GM23338 (cell line): ENCODE results near the gene BRD7. TPM values are rescaled to one million over a fixed set of nuclear protein-coding genes. Genes with fewer than 3 reads are reported as not detected.

Experiments
- ATAC-seq: fragments of 200-7000 bp; cut with Tn5 transposase; 3 replicates; pipeline ENCODE4 v1.9.1; 2020
- DNase-seq: peaks from one replicate; pipeline ENCODE4 v3.0.0-alpha.2; 2015; ENCODE audit warnings: low spot score
- H2AFZ ChIP-seq: fragments of 200-600 bp; sonication (generic); 2 replicates; pipeline ENCODE4 v1.8.0; 2016; ENCODE audit warnings: antibody characterized with exemption, mild to moderate bottlenecking, moderate library complexity
- H3F3A ChIP-seq: fragments of 200-600 bp; sonication (generic); replicated peaks from 2 replicates; pipeline ENCODE4 v1.8.0; 2017; ENCODE audit warnings: antibody characterized with exemption, mixed run types, low read depth
- H3K27ac ChIP-seq: fragments of 200-600 bp; sonication (generic); 2 replicates; pipeline ENCODE4 v1.6.1; 2016; ENCODE audit warnings: low read depth
- H3K27me3 ChIP-seq: fragments of 200-600 bp; sonication (generic); 2 replicates; pipeline ENCODE4 v1.8.0; 2016; ENCODE audit warnings: mild to moderate bottlenecking, mixed run types, moderate library complexity; ENCODE audit not compliant: insufficient read depth
- H3K36me3 ChIP-seq: fragments of 200-600 bp; sonication (generic); 2 replicates; pipeline ENCODE4 v1.8.0; 2016; ENCODE audit warnings: mild to moderate bottlenecking; ENCODE audit not compliant: insufficient read depth
- H3K4me1 ChIP-seq: fragments of 200-600 bp; sonication (generic); 2 replicates; pipeline ENCODE4 v1.8.0; 2016; ENCODE audit warnings: mild to moderate bottlenecking, moderate library complexity; ENCODE audit not compliant: insufficient read depth
- H3K4me2 ChIP-seq: fragments of 200-600 bp; sonication (generic); 2 replicates; pipeline ENCODE4 v1.7.1; 2017; ENCODE audit warnings: mixed run types
- H3K4me3 ChIP-seq: fragments of 200-600 bp; sonication (generic); 2 replicates; pipeline ENCODE4 v1.6.1; 2016; ENCODE audit warnings: mixed run types
- H3K79me2 ChIP-seq: fragments of 200-600 bp; sonication (generic); replicated peaks from 2 replicates; pipeline ENCODE4 v1.8.0; 2017; ENCODE audit warnings: mild to moderate bottlenecking; ENCODE audit not compliant: insufficient read depth
- H3K9me2 ChIP-seq: fragments of 200-600 bp; sonication (generic); 2 replicates; pipeline ENCODE4 v1.8.0; 2017; ENCODE audit not compliant: insufficient read depth
- H4K20me1 ChIP-seq: fragments of 200-600 bp; sonication (generic); replicated peaks from 2 replicates; pipeline ENCODE4 v1.8.0; 2017; ENCODE audit warnings: mild to moderate bottlenecking; ENCODE audit not compliant: insufficient read depth
- H3K27ac Mint-ChIP-seq: 2 replicates; pipeline ENCODE4 v1.8.0; 2020; ENCODE audit warnings: inconsistent platforms, mild to moderate bottlenecking, moderate library complexity, mixed read lengths
- H3K27me3 Mint-ChIP-seq: 3 replicates; pipeline ENCODE4 v1.8.0; 2022; ENCODE audit warnings: low read depth, mild to moderate bottlenecking, moderate library complexity, mixed read lengths, inconsistent platforms; ENCODE audit not compliant: insufficient read depth, poor library complexity
- H3K36me3 Mint-ChIP-seq: 3 replicates; pipeline ENCODE4 v1.8.0; 2021; ENCODE audit warnings: low read depth, mild to moderate bottlenecking, inconsistent platforms, moderate library complexity, mixed read lengths
- H3K4me1 Mint-ChIP-seq: 3 replicates; pipeline ENCODE4 v1.8.0; 2020; ENCODE audit warnings: mild to moderate bottlenecking, inconsistent platforms, mixed read lengths
- H3K4me3 Mint-ChIP-seq: 3 replicates; pipeline ENCODE4 v1.8.0; 2021; ENCODE audit warnings: moderate library complexity, mild to moderate bottlenecking, inconsistent platforms, mixed read lengths
- H3K9me3 Mint-ChIP-seq: 3 replicates; pipeline ENCODE4 v1.8.0; 2020; ENCODE audit warnings: moderate library complexity, mild to moderate bottlenecking, inconsistent platforms, mixed read lengths
- CREB1 ChIP-seq: fragments of 250-450 bp; sonication (Bioruptor Pico); IDR thresholded peaks from 2 replicates; pipeline ENCODE4 v1.5.0; 2020; ENCODE audit warnings: low read depth, mild to moderate bottlenecking, moderate library complexity
- EZH2 ChIP-seq: fragments of 200-600 bp; sonication (generic); IDR thresholded peaks from one replicate; pipeline ENCODE4 v1.8.0; 2017; ENCODE audit warnings: antibody characterized with exemption, mild to moderate bottlenecking, low read depth; ENCODE audit not compliant: unreplicated experiment
- EZH2phosphoT487 ChIP-seq: fragments of 200-600 bp; sonication (generic); IDR thresholded peaks from one replicate; pipeline ENCODE4 v1.8.1; 2018; ENCODE audit warnings: antibody characterized with exemption; ENCODE audit not compliant: unreplicated experiment
- JUNB ChIP-seq: IDR thresholded peaks from one replicate; pipeline ENCODE4 v1.6.1; 2016; ENCODE audit warnings: antibody characterized with exemption; ENCODE audit not compliant: unreplicated experiment
- NANOG ChIP-seq: IDR thresholded peaks from 2 replicates; pipeline ENCODE4 v1.6.1; 2016; ENCODE audit warnings: antibody characterized with exemption, borderline replicate concordance
- POLR2AphosphoS5 ChIP-seq: IDR thresholded peaks from 2 replicates; pipeline ENCODE4 v1.6.1; 2016; ENCODE audit warnings: antibody characterized with exemption, low read depth
- STAT1 ChIP-seq: IDR thresholded peaks from one replicate; pipeline ENCODE4 v1.6.1; 2016; ENCODE audit warnings: antibody characterized with exemption; ENCODE audit not compliant: unreplicated experiment
- ZNF114 ChIP-seq: fragments of 250-450 bp; sonication (Bioruptor Pico); IDR thresholded peaks from 2 replicates; pipeline ENCODE4 v1.5.0; 2020; ENCODE audit warnings: mild to moderate bottlenecking, moderate library complexity
- ZNF331 ChIP-seq: fragments of 250-450 bp; sonication (Bioruptor Pico); IDR thresholded peaks from 2 replicates; pipeline ENCODE4 v1.5.0; 2020; ENCODE audit warnings: low read depth, mild to moderate bottlenecking, moderate library complexity
- polyA plus RNA-seq: library from polyadenylated mRNA; unstranded; fragments of >200 nt; fragmentation: Nextera tagmentation; extraction: Ambion mirVana; gene quantifications from 2 replicates; pipeline ENCODE4 v1.2.1, GENCODE V29; 2016
- total RNA-seq: library from RNA; depleted of rRNA; stranded (reverse); fragments of >200 nt; shearing (Covaris generic); gene quantifications from 2 replicates; pipeline ENCODE4 v1.2.3, GENCODE V29; 2014
- TF ChIP-seq, protein P1 (sequence below): IDR thresholded peaks from 2 replicates; pipeline ENCODE4 v1.6.1; 2016; ENCODE audit warnings: antibody characterized with exemption
- TF ChIP-seq, protein P2 (sequence below): fragments of 250-450 bp; sonication (Bioruptor Pico); IDR thresholded peaks from 2 replicates; pipeline ENCODE4 v1.5.0; 2020; ENCODE audit warnings: mild to moderate bottlenecking, moderate library complexity
- TF ChIP-seq, protein P3 (sequence below): IDR thresholded peaks from one replicate; pipeline ENCODE4 v1.6.1; 2018; ENCODE audit warnings: antibody characterized with exemption; ENCODE audit not compliant: unreplicated experiment
- TF ChIP-seq, protein P4 (sequence below), 2 experiments: fragments of 200-600 bp in 1 of 2; sonication (generic) in 1 of 2; conservative IDR thresholded peaks; 2 replicates each; pipeline versions ENCODE4 v1.5.1 to v1.6.1; 2016 to 2017; ENCODE audit warnings: antibody characterized with exemption in 2 of 2, low read depth in 2 of 2, mild to moderate bottlenecking in 2 of 2, moderate library complexity in 1 of 2

Gene BRD7
- total and polyA plus RNA-seq, 2 experiments from 2014 or later, result 93.0 to 149 TPM

DNA sequence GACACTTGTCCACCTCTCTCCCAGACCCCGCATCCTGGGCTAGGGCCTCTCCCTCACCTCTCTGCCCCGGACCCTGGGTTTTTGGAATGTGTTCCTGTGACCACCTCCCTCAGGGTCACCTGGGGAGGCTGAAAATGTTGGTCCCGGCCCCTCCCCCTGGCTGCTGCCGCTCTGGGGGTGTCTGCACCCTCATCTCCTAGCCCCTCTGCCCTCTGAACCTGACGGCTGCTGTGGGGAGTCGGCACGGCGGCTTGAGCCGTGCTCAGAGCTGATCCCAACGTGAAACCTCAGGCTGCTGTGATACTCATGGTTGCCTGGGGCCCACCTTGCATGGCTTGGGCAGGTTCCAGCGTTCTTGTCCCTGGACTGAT is 59.6 kb downstream of the BRD7 start:
- Mint-ChIP-seq H3K27me3 (peaks cover 19% of the 10 kb centered on the region), H3K4me1 (no peaks in the 10 kb centered on the region), H3K9me3 (no peaks in the 10 kb centered on the region), H3K27ac (no peak overlapping the region), H3K4me3 (no peak overlapping the region), H3K36me3 (no peaks in the 10 kb centered on the region; the same call in 1 of the 3 replicates)
- H3K79me2 ChIP-seq, result no peaks in the 10 kb centered on the region
- H3K27ac ChIP-seq, result no peak overlapping the region
- TF ChIP-seq JUNB, result no peak
- no peak for TF ChIP-seq CREB1
- no peak for TF ChIP-seq ZNF331 (CRISPR knock-in tag)
- TF ChIP-seq, protein P1, sequence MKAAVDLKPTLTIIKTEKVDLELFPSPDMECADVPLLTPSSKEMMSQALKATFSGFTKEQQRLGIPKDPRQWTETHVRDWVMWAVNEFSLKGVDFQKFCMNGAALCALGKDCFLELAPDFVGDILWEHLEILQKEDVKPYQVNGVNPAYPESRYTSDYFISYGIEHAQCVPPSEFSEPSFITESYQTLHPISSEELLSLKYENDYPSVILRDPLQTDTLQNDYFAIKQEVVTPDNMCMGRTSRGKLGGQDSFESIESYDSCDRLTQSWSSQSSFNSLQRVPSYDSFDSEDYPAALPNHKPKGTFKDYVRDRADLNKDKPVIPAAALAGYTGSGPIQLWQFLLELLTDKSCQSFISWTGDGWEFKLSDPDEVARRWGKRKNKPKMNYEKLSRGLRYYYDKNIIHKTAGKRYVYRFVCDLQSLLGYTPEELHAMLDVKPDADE, result no peak
- TF ChIP-seq, protein P2, sequence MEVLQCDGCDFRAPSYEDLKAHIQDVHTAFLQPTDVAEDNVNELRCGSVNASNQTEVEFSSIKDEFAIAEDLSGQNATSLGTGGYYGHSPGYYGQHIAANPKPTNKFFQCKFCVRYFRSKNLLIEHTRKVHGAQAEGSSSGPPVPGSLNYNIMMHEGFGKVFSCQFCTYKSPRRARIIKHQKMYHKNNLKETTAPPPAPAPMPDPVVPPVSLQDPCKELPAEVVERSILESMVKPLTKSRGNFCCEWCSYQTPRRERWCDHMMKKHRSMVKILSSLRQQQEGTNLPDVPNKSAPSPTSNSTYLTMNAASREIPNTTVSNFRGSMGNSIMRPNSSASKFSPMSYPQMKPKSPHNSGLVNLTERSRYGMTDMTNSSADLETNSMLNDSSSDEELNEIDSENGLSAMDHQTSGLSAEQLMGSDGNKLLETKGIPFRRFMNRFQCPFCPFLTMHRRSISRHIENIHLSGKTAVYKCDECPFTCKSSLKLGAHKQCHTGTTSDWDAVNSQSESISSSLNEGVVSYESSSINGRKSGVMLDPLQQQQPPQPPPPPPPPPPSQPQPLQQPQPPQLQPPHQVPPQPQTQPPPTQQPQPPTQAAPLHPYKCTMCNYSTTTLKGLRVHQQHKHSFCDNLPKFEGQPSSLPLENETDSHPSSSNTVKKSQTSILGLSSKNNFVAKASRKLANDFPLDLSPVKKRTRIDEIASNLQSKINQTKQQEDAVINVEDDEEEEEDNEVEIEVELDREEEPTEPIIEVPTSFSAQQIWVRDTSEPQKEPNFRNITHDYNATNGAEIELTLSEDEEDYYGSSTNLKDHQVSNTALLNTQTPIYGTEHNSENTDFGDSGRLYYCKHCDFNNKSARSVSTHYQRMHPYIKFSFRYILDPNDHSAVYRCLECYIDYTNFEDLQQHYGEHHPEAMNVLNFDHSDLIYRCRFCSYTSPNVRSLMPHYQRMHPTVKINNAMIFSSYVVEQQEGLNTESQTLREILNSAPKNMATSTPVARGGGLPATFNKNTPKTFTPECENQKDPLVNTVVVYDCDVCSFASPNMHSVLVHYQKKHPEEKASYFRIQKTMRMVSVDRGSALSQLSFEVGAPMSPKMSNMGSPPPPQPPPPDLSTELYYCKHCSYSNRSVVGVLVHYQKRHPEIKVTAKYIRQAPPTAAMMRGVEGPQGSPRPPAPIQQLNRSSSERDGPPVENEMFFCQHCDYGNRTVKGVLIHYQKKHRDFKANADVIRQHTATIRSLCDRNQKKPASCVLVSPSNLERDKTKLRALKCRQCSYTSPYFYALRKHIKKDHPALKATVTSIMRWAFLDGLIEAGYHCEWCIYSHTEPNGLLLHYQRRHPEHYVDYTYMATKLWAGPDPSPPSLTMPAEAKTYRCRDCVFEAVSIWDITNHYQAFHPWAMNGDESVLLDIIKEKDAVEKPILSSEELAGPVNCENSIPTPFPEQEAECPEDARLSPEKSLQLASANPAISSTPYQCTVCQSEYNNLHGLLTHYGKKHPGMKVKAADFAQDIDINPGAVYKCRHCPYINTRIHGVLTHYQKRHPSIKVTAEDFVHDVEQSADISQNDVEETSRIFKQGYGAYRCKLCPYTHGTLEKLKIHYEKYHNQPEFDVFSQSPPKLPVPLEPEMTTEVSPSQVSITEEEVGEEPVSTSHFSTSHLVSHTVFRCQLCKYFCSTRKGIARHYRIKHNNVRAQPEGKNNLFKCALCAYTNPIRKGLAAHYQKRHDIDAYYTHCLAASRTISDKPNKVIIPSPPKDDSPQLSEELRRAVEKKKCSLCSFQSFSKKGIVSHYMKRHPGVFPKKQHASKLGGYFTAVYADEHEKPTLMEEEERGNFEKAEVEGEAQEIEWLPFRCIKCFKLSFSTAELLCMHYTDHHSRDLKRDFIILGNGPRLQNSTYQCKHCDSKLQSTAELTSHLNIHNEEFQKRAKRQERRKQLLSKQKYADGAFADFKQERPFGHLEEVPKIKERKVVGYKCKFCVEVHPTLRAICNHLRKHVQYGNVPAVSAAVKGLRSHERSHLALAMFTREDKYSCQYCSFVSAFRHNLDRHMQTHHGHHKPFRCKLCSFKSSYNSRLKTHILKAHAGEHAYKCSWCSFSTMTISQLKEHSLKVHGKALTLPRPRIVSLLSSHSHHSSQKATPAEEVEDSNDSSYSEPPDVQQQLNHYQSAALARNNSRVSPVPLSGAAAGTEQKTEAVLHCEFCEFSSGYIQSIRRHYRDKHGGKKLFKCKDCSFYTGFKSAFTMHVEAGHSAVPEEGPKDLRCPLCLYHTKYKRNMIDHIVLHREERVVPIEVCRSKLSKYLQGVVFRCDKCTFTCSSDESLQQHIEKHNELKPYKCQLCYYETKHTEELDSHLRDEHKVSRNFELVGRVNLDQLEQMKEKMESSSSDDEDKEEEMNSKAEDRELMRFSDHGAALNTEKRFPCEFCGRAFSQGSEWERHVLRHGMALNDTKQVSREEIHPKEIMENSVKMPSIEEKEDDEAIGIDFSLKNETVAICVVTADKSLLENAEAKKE (CRISPR knock-in tag), result no peak
- TF ChIP-seq POLR2AphosphoS5, result no peak
- TF ChIP-seq ZNF114 (CRISPR knock-in tag), result no peak
- no peak for TF ChIP-seq STAT1
- TF ChIP-seq, protein P3, sequence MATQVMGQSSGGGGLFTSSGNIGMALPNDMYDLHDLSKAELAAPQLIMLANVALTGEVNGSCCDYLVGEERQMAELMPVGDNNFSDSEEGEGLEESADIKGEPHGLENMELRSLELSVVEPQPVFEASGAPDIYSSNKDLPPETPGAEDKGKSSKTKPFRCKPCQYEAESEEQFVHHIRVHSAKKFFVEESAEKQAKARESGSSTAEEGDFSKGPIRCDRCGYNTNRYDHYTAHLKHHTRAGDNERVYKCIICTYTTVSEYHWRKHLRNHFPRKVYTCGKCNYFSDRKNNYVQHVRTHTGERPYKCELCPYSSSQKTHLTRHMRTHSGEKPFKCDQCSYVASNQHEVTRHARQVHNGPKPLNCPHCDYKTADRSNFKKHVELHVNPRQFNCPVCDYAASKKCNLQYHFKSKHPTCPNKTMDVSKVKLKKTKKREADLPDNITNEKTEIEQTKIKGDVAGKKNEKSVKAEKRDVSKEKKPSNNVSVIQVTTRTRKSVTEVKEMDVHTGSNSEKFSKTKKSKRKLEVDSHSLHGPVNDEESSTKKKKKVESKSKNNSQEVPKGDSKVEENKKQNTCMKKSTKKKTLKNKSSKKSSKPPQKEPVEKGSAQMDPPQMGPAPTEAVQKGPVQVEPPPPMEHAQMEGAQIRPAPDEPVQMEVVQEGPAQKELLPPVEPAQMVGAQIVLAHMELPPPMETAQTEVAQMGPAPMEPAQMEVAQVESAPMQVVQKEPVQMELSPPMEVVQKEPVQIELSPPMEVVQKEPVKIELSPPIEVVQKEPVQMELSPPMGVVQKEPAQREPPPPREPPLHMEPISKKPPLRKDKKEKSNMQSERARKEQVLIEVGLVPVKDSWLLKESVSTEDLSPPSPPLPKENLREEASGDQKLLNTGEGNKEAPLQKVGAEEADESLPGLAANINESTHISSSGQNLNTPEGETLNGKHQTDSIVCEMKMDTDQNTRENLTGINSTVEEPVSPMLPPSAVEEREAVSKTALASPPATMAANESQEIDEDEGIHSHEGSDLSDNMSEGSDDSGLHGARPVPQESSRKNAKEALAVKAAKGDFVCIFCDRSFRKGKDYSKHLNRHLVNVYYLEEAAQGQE, result no peak
- TF ChIP-seq NANOG, result no peak
- TF ChIP-seq, protein P4, sequence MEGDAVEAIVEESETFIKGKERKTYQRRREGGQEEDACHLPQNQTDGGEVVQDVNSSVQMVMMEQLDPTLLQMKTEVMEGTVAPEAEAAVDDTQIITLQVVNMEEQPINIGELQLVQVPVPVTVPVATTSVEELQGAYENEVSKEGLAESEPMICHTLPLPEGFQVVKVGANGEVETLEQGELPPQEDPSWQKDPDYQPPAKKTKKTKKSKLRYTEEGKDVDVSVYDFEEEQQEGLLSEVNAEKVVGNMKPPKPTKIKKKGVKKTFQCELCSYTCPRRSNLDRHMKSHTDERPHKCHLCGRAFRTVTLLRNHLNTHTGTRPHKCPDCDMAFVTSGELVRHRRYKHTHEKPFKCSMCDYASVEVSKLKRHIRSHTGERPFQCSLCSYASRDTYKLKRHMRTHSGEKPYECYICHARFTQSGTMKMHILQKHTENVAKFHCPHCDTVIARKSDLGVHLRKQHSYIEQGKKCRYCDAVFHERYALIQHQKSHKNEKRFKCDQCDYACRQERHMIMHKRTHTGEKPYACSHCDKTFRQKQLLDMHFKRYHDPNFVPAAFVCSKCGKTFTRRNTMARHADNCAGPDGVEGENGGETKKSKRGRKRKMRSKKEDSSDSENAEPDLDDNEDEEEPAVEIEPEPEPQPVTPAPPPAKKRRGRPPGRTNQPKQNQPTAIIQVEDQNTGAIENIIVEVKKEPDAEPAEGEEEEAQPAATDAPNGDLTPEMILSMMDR (conservative IDR thresholded peaks at IDR 0.05; ENCODE audit: low read depth in 2 of 2), result no peak
- TF ChIP-seq EZH2phosphoT487, result no peak
- TF ChIP-seq EZH2, result no peak
- no peak overlapping the region for H2AFZ ChIP-seq
- H3K9me2 ChIP-seq, result no peaks in the 10 kb centered on the region
- no peaks in the 10 kb centered on the region for H3F3A ChIP-seq
- no peak overlapping the region for H3K4me3 ChIP-seq
- DNase-seq (no peak), ATAC-seq (no peak)
- H3K4me1 ChIP-seq, result no peaks in the 10 kb centered on the region
- H3K4me2 ChIP-seq, result no peak overlapping the region
- no peaks in the 10 kb centered on the region for H3K36me3 ChIP-seq
- no peaks in the 10 kb centered on the region for H4K20me1 ChIP-seq
- H3K27me3 ChIP-seq, result no peaks in the 10 kb centered on the region
